Gastrocnemius medialis (tissue), 4 donors: ENCODE results near the gene STIM1.

ENCODE experiments used
- POLR2A ChIP-seq, 2 donors: fragments of 450-650 bp; IDR thresholded peaks; one replicate each; pipeline ENCODE4 v1.6.1; 2017; ENCODE audit warnings: antibody characterized with exemption in 2 of 2, mild to moderate bottlenecking in 2 of 2, moderate library complexity in 2 of 2
- TF ChIP-seq, protein P1 (sequence below), 5 experiments: fragments of 450-650 bp in 3 of 5; fragments of 200-600 bp in 2 of 5; sonication (generic) in 2 of 5; IDR thresholded peaks in 4 of 5; conservative IDR thresholded peaks in 1 of 5; 1 replicate in 4 of 5; 2 replicates in 1 of 5; pipeline ENCODE4 v1.5.1; 2016 to 2019; ENCODE audit warnings: antibody characterized with exemption in 5 of 5, mild to moderate bottlenecking in 3 of 5, moderate library complexity in 3 of 5

DNA sequence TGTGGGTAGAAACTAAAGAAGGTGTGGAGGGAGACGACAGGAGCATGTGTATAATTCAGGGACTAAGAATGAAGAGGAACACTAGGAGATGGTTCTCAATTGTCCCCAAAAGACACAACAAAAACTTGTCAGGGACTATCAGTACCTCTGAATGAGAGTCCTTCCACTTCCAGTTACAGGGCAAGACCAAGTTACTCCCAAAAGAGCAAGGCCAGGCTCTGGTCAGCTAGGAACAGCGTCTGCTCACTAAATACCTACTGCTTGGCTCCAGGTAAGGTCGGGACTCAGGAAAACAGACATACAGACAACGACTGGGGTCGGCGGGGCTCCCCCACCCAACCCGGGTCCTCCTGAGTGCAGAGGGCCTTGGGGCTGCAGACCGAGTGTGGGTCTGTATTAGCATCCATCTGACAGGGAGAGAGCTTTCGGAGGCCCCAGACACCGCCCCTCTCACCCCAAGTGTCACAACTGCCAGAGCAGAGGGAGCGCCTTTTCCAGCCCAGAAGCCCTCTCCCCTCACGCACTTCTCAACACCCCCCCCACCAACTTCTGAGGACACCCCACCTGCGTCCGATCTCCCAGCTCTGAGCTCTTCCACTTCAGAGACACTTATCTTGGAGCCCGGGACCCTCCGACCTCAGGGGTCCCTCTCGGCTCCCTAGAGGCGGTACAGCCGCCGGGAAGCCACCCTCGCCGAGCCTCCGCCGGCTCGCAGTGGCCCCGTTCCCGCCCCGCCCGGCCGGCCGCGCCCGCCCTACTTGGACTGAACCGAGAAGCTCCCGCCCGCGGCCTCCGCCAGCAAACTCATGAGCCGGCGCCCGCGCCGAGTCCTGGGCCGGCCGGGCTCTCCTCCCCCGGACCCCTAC is 15.2 kb upstream of the STIM1 start:
- TF ChIP-seq, protein P1, sequence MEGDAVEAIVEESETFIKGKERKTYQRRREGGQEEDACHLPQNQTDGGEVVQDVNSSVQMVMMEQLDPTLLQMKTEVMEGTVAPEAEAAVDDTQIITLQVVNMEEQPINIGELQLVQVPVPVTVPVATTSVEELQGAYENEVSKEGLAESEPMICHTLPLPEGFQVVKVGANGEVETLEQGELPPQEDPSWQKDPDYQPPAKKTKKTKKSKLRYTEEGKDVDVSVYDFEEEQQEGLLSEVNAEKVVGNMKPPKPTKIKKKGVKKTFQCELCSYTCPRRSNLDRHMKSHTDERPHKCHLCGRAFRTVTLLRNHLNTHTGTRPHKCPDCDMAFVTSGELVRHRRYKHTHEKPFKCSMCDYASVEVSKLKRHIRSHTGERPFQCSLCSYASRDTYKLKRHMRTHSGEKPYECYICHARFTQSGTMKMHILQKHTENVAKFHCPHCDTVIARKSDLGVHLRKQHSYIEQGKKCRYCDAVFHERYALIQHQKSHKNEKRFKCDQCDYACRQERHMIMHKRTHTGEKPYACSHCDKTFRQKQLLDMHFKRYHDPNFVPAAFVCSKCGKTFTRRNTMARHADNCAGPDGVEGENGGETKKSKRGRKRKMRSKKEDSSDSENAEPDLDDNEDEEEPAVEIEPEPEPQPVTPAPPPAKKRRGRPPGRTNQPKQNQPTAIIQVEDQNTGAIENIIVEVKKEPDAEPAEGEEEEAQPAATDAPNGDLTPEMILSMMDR (IDR thresholded peaks at IDR 0.05 in 4 of 5, conservative IDR thresholded peaks at IDR 0.05 in 1 of 5) = no peak
- TF ChIP-seq POLR2A (IDR thresholded peaks at IDR 0.05) = peak in 1 of 2 donors; percentile 42
